ENCODE data around the gene MYL12A. TPM values are rescaled to one million over a fixed set of nuclear protein-coding genes. Genes with fewer than 3 reads are reported as not detected.
A peak's percentile ranks its signal among the peaks of the same experiment; 100 is the strongest.

Gene MYL12A
- total and polyA plus RNA-seq, 2 experiments from 2014 or later, result 789 to 1,649 TPM

DNA sequence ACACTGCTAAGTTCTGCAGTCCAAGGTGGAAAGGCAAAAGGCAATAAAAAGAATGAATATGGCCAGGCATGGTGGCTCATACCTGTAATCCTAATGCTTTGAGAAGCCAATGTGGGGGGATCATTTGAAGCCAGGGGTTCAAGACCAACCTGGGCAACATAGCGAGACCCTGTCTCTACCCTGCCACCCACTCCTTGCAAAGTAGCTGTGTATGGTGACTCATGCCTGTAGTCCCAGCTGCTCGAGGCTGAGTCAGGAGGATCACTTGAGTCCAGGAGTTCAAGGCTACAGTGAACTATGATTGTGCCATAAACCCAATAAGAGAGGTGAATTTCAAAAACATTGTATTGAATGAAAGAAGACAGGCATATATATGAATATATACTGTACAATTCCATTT is 16.8 kb downstream of the MYL12A start:
- no peak overlapping the region for H2AFZ ChIP-seq
- H3K9ac ChIP-seq, result no peak overlapping the region
- H3K27me3 ChIP-seq (replicated peaks; ENCODE audit: insufficient read depth), result no peaks in the 10 kb centered on the region
- peaks cover 81% of the 10 kb centered on the region for H3K79me2 ChIP-seq (ENCODE audit: insufficient read depth)
- H3K36me3 ChIP-seq (ENCODE audit: low read depth), result peaks cover 6% of the 10 kb centered on the region; the same call in 1 of the 2 replicates
- peak overlapping the region; percentile 90; the same call in 1 of the 2 replicates for H3K27ac ChIP-seq
- TF ChIP-seq EZH2phosphoT487 (IDR thresholded peaks at IDR 0.05; ENCODE audit: insufficient read depth, low read depth) (no peak), EZH2 (IDR thresholded peaks at IDR 0.05; ENCODE audit: insufficient read depth, poor library complexity, severe bottlenecking) (no peak)
- H3K4me2 ChIP-seq (ENCODE audit: unreplicated experiment), result peak overlapping the region; percentile 98
- in situ Hi-C loops (cut with MboI), result no loop called here
- WGBS, 2 experiments (ENCODE audit: low coverage in 1 of 2, low lambda C conversion rate in 2 of 2, missing lambda C conversion rate in 2 of 2), result 44 to 46% methylated on average over 2 of the region's 2 CpGs
- peak overlapping the region; percentile 99 for H3K4me3 ChIP-seq
- H3F3A ChIP-seq (ENCODE audit: insufficient read depth), result peaks cover 78% of the 10 kb centered on the region
- no peaks in the 10 kb centered on the region for H3K9me3 ChIP-seq (ENCODE audit: low read depth)
- DNase-seq, result peak; percentile 43
- peaks cover 41% of the 10 kb centered on the region for H4K20me1 ChIP-seq (ENCODE audit: insufficient read depth)
- peaks cover 62% of the 10 kb centered on the region for H3K4me1 ChIP-seq (ENCODE audit: insufficient read depth)
- H3K9me2 ChIP-seq (ENCODE audit: insufficient read depth), result no peaks in the 10 kb centered on the region

DNA sequence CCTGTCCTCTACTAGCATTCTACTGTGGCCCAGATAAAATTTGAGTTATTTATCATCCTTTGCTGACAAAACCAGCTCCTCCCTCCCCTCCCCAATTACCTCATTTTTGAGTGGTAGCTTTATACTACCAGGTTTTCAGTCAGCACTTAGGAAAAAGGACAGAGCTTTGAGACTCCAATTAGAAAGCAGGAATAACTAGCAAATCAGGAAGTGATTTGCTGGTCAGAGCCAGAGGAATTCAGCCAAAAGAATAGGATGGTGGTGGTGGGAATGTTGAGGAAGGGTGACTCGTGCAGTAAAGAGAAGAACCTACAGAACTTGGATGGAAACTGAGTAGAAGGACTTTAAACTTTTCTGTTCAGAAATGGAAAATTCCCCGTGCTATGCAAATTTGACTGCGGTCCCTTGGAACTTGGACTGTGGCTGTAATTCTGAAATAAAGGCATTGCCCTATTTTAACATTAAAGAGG is 18.0 kb downstream of the MYL12A start:
- WGBS, 2 experiments (ENCODE audit: low coverage in 1 of 2, low lambda C conversion rate in 2 of 2, missing lambda C conversion rate in 2 of 2), result 81 to 85% methylated on average over 3 of the region's 3 CpGs
- Histone ChIP-seq H3K4me1 (ENCODE audit: insufficient read depth) (peaks cover 65% of the 10 kb centered on the region), H3K9me3 (ENCODE audit: low read depth) (no peaks in the 10 kb centered on the region), H4K20me1 (ENCODE audit: insufficient read depth) (peaks cover 46% of the 10 kb centered on the region), H3K27me3 (replicated peaks; ENCODE audit: insufficient read depth) (no peaks in the 10 kb centered on the region), H3K9ac (no peak overlapping the region), H3K4me2 (ENCODE audit: unreplicated experiment) (peak overlapping the region; percentile 98), H2AFZ (no peak overlapping the region), H3K27ac (peak overlapping the region; percentile 90), H3K79me2 (ENCODE audit: insufficient read depth) (peaks cover 85% of the 10 kb centered on the region), H3K36me3 (ENCODE audit: low read depth) (no peaks in the 10 kb centered on the region), H3F3A (ENCODE audit: insufficient read depth) (peaks cover 78% of the 10 kb centered on the region), H3K9me2 (ENCODE audit: insufficient read depth) (no peaks in the 10 kb centered on the region), H3K4me3 (peak overlapping the region; percentile 99)
- peak; percentile 67 for DNase-seq
- in situ Hi-C loops (cut with MboI), result no loop called here
- TF ChIP-seq EZH2 (IDR thresholded peaks at IDR 0.05; ENCODE audit: insufficient read depth, poor library complexity, severe bottlenecking) (no peak), EZH2phosphoT487 (IDR thresholded peaks at IDR 0.05; ENCODE audit: insufficient read depth, low read depth) (no peak)

DNA sequence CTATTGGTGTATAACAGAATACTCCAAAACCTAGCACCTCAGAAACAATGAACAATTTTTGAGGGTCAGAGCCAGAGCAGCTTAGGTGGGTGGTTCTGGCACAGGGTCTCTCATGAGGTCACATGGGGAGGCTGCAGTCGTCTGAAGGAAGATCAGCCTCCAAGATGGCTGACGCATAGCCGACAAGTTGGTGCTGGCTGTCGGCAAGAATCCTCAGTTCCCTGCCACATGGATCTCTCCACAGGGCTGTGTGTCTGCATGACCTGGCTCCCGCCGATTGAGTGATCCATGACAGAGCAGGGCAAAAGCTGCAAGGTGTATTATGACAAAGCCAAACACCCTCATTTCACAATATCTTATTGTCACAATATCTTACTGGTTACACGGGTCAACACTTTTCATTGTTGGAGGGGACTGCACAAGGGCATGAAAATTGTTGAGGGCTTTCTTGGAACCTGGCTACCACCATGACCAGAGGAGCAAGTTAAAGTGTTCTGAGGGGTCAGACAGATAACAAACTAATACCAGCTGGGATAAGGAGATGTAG is 18.5 kb downstream of the MYL12A start:
- DNase-seq, result no peak
- no peaks in the 10 kb centered on the region for H3K9me3 ChIP-seq (ENCODE audit: low read depth)
- in situ Hi-C loops (cut with MboI), result no loop called here
- no peaks in the 10 kb centered on the region for H3K9me2 ChIP-seq (ENCODE audit: insufficient read depth)
- H3K27ac ChIP-seq, result peak overlapping the region; percentile 90
- H2AFZ ChIP-seq, result no peak overlapping the region
- WGBS, 2 experiments (ENCODE audit: low coverage in 1 of 2, low lambda C conversion rate in 2 of 2, missing lambda C conversion rate in 2 of 2), result 56 to 58% methylated on average over 7 of the region's 7 CpGs
- H4K20me1 ChIP-seq (ENCODE audit: insufficient read depth), result peaks cover 49% of the 10 kb centered on the region
- H3K36me3 ChIP-seq (ENCODE audit: low read depth), result no peaks in the 10 kb centered on the region
- TF ChIP-seq EZH2 (IDR thresholded peaks at IDR 0.05; ENCODE audit: insufficient read depth, poor library complexity, severe bottlenecking), result no peak
- TF ChIP-seq EZH2phosphoT487 (IDR thresholded peaks at IDR 0.05; ENCODE audit: insufficient read depth, low read depth), result no peak
- peaks cover 78% of the 10 kb centered on the region for H3F3A ChIP-seq (ENCODE audit: insufficient read depth)
- H3K4me2 ChIP-seq (ENCODE audit: unreplicated experiment), result peak overlapping the region; percentile 98
- H3K4me1 ChIP-seq (ENCODE audit: insufficient read depth), result peaks cover 68% of the 10 kb centered on the region
- H3K27me3 ChIP-seq (replicated peaks; ENCODE audit: insufficient read depth), result no peaks in the 10 kb centered on the region
- peaks cover 91% of the 10 kb centered on the region for H3K79me2 ChIP-seq (ENCODE audit: insufficient read depth)
- H3K4me3 ChIP-seq, result 0 out of 2 replicates have a peak overlapping the region, but pooled peaks have one; percentile 99
- H3K9ac ChIP-seq, result no peak overlapping the region

DNA sequence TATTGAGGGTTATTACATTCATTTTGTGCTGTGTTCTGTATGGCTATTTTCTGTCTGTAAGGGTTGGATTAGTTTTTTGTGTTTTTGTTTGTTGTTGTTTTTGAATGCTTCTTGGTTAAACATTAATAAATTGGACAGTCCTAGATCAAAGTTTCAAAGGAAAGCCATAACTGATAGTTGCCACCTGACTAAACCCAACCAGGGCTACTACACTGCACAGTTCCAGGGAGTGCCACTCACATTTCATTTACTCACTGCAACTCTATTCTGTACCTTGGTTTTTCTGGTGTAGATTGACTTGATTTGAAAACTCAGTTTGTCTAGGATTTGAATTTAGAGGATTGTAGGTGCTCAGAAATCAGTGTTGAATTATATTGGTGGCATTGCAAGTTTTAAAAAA is 20.7 kb downstream of the MYL12A start:
- Histone ChIP-seq H2AFZ (no peak overlapping the region), H3K9me2 (ENCODE audit: insufficient read depth) (no peaks in the 10 kb centered on the region), H3K9me3 (ENCODE audit: low read depth) (no peaks in the 10 kb centered on the region), H3K79me2 (ENCODE audit: insufficient read depth) (peaks cover 100% of the 10 kb centered on the region), H4K20me1 (ENCODE audit: insufficient read depth) (peaks cover 57% of the 10 kb centered on the region), H3K4me3 (peak overlapping the region; percentile 58), H3K9ac (no peak overlapping the region), H3K4me1 (ENCODE audit: insufficient read depth) (peaks cover 78% of the 10 kb centered on the region), H3K27me3 (replicated peaks; ENCODE audit: insufficient read depth) (no peaks in the 10 kb centered on the region), H3F3A (ENCODE audit: insufficient read depth) (peaks cover 85% of the 10 kb centered on the region), H3K27ac (peak overlapping the region; percentile 74), H3K4me2 (ENCODE audit: unreplicated experiment) (peak overlapping the region; percentile 77), H3K36me3 (ENCODE audit: low read depth) (peaks cover 5% of the 10 kb centered on the region; the same call in 1 of the 2 replicates)
- in situ Hi-C loops (cut with MboI), result no loop called here
- TF ChIP-seq EZH2 (IDR thresholded peaks at IDR 0.05; ENCODE audit: insufficient read depth, poor library complexity, severe bottlenecking) (no peak), EZH2phosphoT487 (IDR thresholded peaks at IDR 0.05; ENCODE audit: insufficient read depth, low read depth) (no peak)
- no peak for DNase-seq

All from GM23248 (cell line).